ENCODE data around the gene F12.

DNA sequence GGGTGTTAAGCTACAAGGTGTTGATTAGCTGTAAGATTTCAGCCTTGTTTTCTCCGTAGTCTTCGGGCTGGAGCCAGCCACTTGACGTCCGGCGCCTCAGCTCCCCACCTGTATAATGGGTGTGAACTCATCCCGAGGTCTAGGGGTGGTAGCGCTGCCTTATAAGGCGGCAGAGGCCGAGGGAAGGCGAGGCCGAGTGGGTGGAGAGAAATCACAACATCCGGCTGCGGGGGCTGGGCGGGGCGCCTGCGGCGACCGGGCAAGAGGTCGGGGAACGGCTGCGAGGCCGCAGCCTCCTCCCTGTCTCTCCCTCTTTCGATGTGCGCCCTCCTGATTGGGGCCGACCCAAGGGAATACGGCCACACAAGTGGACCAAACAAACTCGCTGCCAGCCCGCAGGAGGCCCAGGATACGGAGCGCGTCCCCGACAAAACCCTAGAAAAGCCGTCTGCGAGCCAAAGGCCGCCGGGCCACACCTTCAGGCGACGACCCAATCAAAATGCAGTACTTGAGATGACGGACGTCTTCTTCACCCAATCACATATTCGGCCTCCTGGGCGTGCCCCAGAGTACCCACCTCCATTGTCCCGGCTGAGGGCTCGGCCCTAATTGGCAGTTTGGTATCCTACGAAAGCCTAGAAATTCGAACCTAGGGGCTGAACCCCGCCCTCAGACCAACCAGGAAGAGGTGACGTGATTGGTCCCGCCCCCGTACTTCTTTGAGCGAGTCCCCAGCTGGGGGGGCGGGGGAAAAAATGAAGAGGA, 16.6 kb upstream of the F12 start:
- TF ChIP-seq, protein P1, sequence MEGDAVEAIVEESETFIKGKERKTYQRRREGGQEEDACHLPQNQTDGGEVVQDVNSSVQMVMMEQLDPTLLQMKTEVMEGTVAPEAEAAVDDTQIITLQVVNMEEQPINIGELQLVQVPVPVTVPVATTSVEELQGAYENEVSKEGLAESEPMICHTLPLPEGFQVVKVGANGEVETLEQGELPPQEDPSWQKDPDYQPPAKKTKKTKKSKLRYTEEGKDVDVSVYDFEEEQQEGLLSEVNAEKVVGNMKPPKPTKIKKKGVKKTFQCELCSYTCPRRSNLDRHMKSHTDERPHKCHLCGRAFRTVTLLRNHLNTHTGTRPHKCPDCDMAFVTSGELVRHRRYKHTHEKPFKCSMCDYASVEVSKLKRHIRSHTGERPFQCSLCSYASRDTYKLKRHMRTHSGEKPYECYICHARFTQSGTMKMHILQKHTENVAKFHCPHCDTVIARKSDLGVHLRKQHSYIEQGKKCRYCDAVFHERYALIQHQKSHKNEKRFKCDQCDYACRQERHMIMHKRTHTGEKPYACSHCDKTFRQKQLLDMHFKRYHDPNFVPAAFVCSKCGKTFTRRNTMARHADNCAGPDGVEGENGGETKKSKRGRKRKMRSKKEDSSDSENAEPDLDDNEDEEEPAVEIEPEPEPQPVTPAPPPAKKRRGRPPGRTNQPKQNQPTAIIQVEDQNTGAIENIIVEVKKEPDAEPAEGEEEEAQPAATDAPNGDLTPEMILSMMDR (IDR thresholded peaks at IDR 0.05): no peak
- peak; percentile 46 for TF ChIP-seq EZH2 (IDR thresholded peaks at IDR 0.05)

Data from neural progenitor cell (in vitro differentiated cells).